ENCODE data around the gene SPRR1A.

SPRR1A gene

GRCh38 chr1:153032677-153033308 lies 48.9 kb downstream of the SPRR1A start:
- no peak for DNase-seq

- DNase-seq: no peak
These were observed 51.3 kb downstream of the SPRR1A start for GRCh38 chr1:153035211-153035610.

Measured in activated CD4-positive, alpha-beta T cell treated with anti-CD3 and anti-CD28 coated beads, Interleukin-2, amount 50 U/mL, for 1 hour (primary cell).